Brain microvascular endothelial cell (primary cell): ENCODE results near the gene GPR142.

Experiments used
- DNase-seq: peaks from one replicate; pipeline ENCODE4 v3.0.0-alpha.2; 2020
- H3K27ac ChIP-seq: fragments of 250-450 bp; sonication (Bioruptor Pico); 2 replicates; pipeline ENCODE4 v1.5.1; 2020; ENCODE audit warnings: mild to moderate bottlenecking, moderate library complexity
- H3K27me3 ChIP-seq: fragments of 250-450 bp; sonication (Bioruptor Pico); replicated peaks from 2 replicates; pipeline ENCODE4 v1.5.1; 2020; ENCODE audit warnings: mild to moderate bottlenecking
- H3K36me3 ChIP-seq: fragments of 250-450 bp; sonication (Bioruptor Pico); replicated peaks from 2 replicates; pipeline ENCODE4 v1.5.1; 2020; ENCODE audit warnings: mild to moderate bottlenecking
- H3K4me3 ChIP-seq: 2 replicates; pipeline ENCODE4 v1.5.1; 2011; ENCODE audit warnings: low read depth, mild to moderate bottlenecking, control low read depth, low read length, moderate library complexity
- in situ Hi-C: cut with HindIII; loops from 2 replicates; pipeline ENCODE4 v1.10.0; 2017; ENCODE audit warnings: low sequenced_read_pairs, low pct_ligation_motif_present
- TF ChIP-seq, protein P1 (sequence below): IDR thresholded peaks from 2 replicates; pipeline ENCODE4 v1.5.1; 2011; ENCODE audit warnings: low read depth, mild to moderate bottlenecking, moderate library complexity, low read length, control low read depth, inconsistent platforms; ENCODE audit errors: missing control alignments

Gene GPR142

DNA sequence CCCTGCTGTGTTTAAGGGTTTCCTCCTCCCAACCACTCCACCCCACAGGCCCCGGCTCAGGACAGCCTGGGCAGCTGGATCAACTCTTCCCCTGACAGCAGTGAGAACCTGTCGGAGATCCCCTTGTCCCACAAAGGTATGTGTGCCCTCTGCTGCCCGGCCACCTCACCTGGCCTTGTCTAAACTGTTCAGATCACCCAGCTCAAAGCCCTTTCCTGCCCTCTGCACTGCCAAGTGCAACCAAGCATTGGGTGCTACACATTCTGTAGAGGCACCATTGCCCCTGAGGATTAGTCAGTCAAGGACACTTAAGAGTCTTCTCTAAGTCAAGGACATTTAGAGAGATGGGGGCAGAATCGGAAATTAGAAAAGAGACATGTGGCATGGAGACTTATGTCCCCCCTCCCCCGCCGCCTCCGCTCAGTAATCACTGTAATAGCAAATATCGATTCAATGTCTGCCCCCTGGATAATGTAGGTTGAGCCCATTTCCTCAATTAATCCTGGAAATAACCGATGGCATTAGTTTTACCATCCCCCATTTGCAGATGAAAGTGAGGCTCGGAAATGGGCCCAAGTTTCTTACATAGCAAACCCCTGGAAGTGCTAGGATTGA, 13.8 kb upstream of the GPR142 start:
- no peaks in the 10 kb centered on the region for H3K36me3 ChIP-seq
- H3K4me3 ChIP-seq: no peak overlapping the region
- DNase-seq: no peak
- in situ Hi-C loops: no loop called here
- peaks cover 35% of the 10 kb centered on the region for H3K27me3 ChIP-seq
- H3K27ac ChIP-seq: no peak overlapping the region
- TF ChIP-seq, protein P1, sequence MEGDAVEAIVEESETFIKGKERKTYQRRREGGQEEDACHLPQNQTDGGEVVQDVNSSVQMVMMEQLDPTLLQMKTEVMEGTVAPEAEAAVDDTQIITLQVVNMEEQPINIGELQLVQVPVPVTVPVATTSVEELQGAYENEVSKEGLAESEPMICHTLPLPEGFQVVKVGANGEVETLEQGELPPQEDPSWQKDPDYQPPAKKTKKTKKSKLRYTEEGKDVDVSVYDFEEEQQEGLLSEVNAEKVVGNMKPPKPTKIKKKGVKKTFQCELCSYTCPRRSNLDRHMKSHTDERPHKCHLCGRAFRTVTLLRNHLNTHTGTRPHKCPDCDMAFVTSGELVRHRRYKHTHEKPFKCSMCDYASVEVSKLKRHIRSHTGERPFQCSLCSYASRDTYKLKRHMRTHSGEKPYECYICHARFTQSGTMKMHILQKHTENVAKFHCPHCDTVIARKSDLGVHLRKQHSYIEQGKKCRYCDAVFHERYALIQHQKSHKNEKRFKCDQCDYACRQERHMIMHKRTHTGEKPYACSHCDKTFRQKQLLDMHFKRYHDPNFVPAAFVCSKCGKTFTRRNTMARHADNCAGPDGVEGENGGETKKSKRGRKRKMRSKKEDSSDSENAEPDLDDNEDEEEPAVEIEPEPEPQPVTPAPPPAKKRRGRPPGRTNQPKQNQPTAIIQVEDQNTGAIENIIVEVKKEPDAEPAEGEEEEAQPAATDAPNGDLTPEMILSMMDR: no peak

- H3K27me3 ChIP-seq: peaks cover 39% of the 10 kb centered on the region
- H3K4me3 ChIP-seq: no peak overlapping the region
- H3K36me3 ChIP-seq: no peaks in the 10 kb centered on the region
- in situ Hi-C loops: no loop called here
- H3K27ac ChIP-seq: no peak overlapping the region
- TF ChIP-seq, protein P1: peak; percentile 30
- no peak for DNase-seq
Measured at GRCh38 chr17:74354123-74354522, 13.2 kb upstream of the GPR142 start.

DNA sequence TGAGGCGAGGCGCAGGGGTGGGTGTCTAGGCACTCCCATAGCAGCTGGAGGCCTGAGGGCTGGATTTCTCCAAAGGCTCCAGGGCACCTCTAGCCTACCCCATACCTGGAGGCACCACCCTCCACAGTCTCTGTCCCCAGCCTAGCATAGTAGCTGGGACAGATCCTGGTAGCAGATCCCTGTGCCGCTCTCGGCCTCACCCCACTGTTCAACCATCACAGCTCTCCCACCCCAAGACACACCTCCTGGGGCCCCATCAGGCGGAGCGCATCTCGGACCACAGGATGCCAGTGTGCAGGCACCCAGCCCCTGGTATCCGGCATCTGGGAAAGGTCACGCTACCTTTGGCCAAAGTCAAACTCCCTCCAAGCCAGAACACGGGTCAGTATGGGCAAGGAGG, 12.7 kb upstream of the GPR142 start:
- Histone ChIP-seq H3K4me3 (no peak overlapping the region), H3K27ac (no peak overlapping the region), H3K27me3 (peaks cover 39% of the 10 kb centered on the region), H3K36me3 (no peaks in the 10 kb centered on the region)
- in situ Hi-C loops: no loop called here
- no peak for DNase-seq
- TF ChIP-seq, protein P1: no peak

DNA sequence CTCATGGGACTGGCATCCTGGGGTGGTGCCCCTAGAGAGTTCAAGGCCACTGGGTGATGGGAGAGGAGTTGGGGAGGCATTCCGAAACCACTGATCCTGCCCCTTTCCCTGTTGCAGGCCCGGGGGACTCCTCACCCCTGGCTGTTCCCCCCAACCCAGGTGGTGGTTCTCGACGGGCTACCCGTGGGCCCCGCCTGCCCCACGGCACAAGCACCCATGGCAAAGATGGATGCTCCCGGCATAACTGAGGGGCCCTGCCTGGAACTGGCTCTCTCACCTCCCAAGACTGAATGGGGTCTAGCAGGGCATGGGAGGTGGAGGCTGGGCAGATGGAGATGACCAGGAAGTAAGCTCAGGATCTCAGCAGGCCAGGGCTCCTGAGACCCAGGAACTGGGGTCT, 12.2 kb upstream of the GPR142 start:
- H3K36me3 ChIP-seq: no peaks in the 10 kb centered on the region
- TF ChIP-seq, protein P1: no peak
- H3K27ac ChIP-seq: no peak overlapping the region
- H3K4me3 ChIP-seq: no peak overlapping the region
- DNase-seq: no peak
- peaks cover 39% of the 10 kb centered on the region for H3K27me3 ChIP-seq
- in situ Hi-C loops: no loop called here

DNA sequence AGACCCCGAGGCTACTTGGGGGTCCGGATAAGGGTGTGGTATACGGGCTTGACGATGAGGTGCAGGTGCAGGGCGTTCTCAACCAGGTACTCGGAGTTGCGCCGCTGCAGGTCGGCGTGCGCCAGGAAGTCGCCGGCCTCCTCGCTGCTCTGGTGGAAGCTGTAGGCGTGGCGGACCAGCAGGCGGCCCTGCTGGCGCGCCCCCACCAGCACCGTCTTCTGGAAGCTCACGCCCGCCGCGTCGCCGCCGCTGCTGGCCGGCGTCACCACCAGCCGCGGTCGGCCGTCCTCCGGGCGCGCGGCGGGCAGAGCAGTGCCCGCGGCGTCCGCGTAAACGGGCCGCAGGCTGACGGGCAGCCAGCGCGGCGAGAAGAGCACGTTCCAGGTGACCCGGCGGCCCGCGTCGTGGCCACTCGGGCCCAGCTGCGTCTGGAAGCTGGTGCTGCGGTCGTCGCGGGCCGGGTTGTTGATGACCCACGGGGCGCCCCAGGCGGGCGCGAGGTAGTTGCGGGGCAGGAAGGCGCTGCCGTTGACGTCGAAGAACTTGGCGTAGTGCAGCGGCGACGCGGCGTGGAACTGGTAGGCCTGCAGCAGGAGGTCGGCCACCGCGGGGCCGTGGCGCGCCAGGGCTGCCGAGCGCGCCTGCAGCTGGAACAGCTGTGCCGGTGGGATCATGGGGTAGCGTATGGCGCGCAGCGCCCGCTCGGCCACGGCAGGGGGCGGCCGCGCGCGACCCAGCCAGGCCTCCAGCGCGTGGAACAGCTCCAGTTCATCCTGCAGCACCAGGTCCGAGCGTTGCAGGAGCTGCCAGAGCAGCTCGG, 10.4 kb upstream of the GPR142 start:
- Histone ChIP-seq H3K36me3 (no peaks in the 10 kb centered on the region), H3K27ac (no peak overlapping the region), H3K27me3 (peaks cover 34% of the 10 kb centered on the region), H3K4me3 (no peak overlapping the region)
- in situ Hi-C loops: no loop called here
- no peak for DNase-seq
- TF ChIP-seq, protein P1: no peak
